Aorta (tissue), 4 donors: ENCODE data around the gene TRIM50. TPM values are rescaled to one million over a fixed set of nuclear protein-coding genes. Genes with fewer than 3 reads are reported as not detected.

Experiments used
- polyA plus RNA-seq, 2 donors: library from polyadenylated mRNA; stranded (reverse); fragments of 200-250 nt; gene quantifications; one replicate each; pipeline ENCODE4 v1.2.3, GENCODE V29; 2013
- total RNA-seq, 2 donors: library from RNA; stranded (reverse); fragmentation: NEBNext Ultra II Directional; extraction: Animal tissue kit (Norgen Biotek cat#: 25700); gene quantifications; one replicate each; pipeline ENCODE4 v1.2.1, GENCODE V29; 2021
- donor health status: healthy with polysubstance abuse.
- donor health status: Bipolar disorder and iron deficiency.
- donor health status: DM: no; HTN: no; CAD: no.
- donor health status: DM: yes; HTN: yes; CAD: no.

Gene TRIM50
- total and polyA plus RNA-seq, 4 donors, result 0.38 to 2.2 TPM; not detected in 2

Other genes starting within 250 kb of the TRIM50 start
- not detected for gene SPDYE9, start 242.0 kb downstream of the TRIM50 start, total RNA-seq
- not detected for gene SPDYE9, start 242.0 kb downstream of the TRIM50 start, polyA plus RNA-seq
- gene NSUN5, start 19.3 kb downstream of the TRIM50 start, total RNA-seq, result 10 to 100 TPM; 11.8 to 20.3 TPM
- 10 to 100 TPM; 16.4 to 33.2 TPM for gene NSUN5, start 19.3 kb downstream of the TRIM50 start, polyA plus RNA-seq
- gene FKBP6, start 79 bp upstream of the TRIM50 start, total RNA-seq, result not detected
- gene FKBP6, start 79 bp upstream of the TRIM50 start, polyA plus RNA-seq, result under 1 TPM in 1 of 2 donors, not detected in 1; 0.10 TPM
- under 1 TPM in 1 of 2 donors, not detected in 1; 0.21 TPM for gene FZD9, start 105.7 kb upstream of the TRIM50 start, total RNA-seq
- under 1 TPM in 1 of 2 donors, not detected in 1; 0.20 TPM for gene FZD9, start 105.7 kb upstream of the TRIM50 start, polyA plus RNA-seq
- gene BAZ1B, start 194.2 kb upstream of the TRIM50 start, total RNA-seq, result 10 to 100 TPM; 49.3 to 60.0 TPM
- gene BAZ1B, start 194.2 kb upstream of the TRIM50 start, polyA plus RNA-seq, result 10 to 100 TPM; 19.1 to 23.9 TPM
- 10 to 100 TPM; 45.5 to 68.2 TPM for gene BCL7B, start 229.6 kb upstream of the TRIM50 start, total RNA-seq
- 10 to 100 TPM; 70.9 to 92.3 TPM for gene BCL7B, start 229.6 kb upstream of the TRIM50 start, polyA plus RNA-seq